IgD-negative memory B cell (primary cell): ENCODE measurements around the gene HMGXB4. TPM values are rescaled to one million over a fixed set of nuclear protein-coding genes. Genes with fewer than 3 reads are reported as not detected.
A peak's percentile ranks its signal among the peaks of the same experiment; 100 is the strongest.

Source experiments
- H3K27ac Mint-ChIP-seq, 3 donors: one replicate each; pipeline ENCODE4 v1.8.0; 2020 to 2022; ENCODE audit warnings: mild to moderate bottlenecking in 3 of 3, mixed read lengths in 3 of 3, moderate library complexity in 1 of 3
- H3K27me3 Mint-ChIP-seq: one replicate; pipeline ENCODE4 v1.8.0; 2021; ENCODE audit warnings: mixed read lengths
- H3K36me3 Mint-ChIP-seq: one replicate; pipeline ENCODE4 v1.8.0; 2020; ENCODE audit warnings: mild to moderate bottlenecking, mixed read lengths
- H3K4me1 Mint-ChIP-seq, 3 donors: one replicate each; pipeline ENCODE4 v1.8.0; 2020 to 2022; ENCODE audit warnings: mixed read lengths in 3 of 3, mild to moderate bottlenecking in 1 of 3
- H3K4me3 Mint-ChIP-seq, 4 donors: one replicate each; pipeline ENCODE4 v1.8.0; 2020 to 2022; ENCODE audit warnings: mild to moderate bottlenecking in 4 of 4, mixed read lengths in 4 of 4, moderate library complexity in 3 of 4
- H3K9me3 Mint-ChIP-seq, 3 donors: one replicate each; pipeline ENCODE4 v1.8.0; 2020 to 2021; ENCODE audit warnings: mixed read lengths in 3 of 3, mild to moderate bottlenecking in 1 of 3
- polyA plus RNA-seq: library from polyadenylated mRNA; unstranded; fragments of 300-500 nt; fragmentation: Illumina TruSeq; gene quantifications from one replicate; pipeline ENCODE4 v1.2.3, GENCODE V29; 2021

The HMGXB4 gene
- polyA plus RNA-seq, result 9.1 TPM

GRCh38 chr22:35257321-35258190 lies at the start of gene HMGXB4:
HMGXB4 (plus strand) TSS chr22:35257493; CDS start chr22:35262391, 4,898 bp downstream.
- H3K4me1 Mint-ChIP-seq, result peaks cover 14 to 28% (median 18%) of the 10 kb centered on the region in 3 donors
- peak within 1 kb of the TSS; percentile 88 to 98 (median 96) for H3K4me3 Mint-ChIP-seq
- H3K36me3 Mint-ChIP-seq, result no peaks in the 10 kb centered on the region
- H3K27ac Mint-ChIP-seq, result peak within 1 kb of the TSS; percentile 95 to 98 (median 97)
- H3K9me3 Mint-ChIP-seq, result no peaks in the 10 kb centered on the region
- H3K27me3 Mint-ChIP-seq, result no peaks in the 10 kb centered on the region

DNA sequence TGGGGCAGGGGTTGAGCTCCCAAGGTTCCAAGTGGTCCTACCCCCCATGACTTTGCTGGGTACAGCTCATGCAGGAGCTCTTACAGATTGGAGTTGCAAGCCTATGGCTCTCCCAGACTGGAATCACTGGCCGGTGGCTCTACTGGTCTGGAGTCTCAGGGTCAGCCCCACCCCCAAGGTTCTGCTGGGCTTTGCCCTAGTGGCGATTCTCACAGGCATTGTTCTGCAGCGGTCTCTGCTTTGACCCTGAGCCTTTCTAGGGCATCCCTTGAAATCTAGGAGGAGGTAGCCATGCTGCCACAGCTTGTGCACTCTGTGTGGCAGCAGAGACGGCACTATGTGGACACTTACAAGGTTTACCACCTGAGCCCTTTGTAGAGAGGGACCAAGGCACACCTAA lies 49.3 kb upstream of the HMGXB4 start:
- peaks cover 0 to 2% (median 2%) of the 10 kb centered on the region in 3 donors for H3K9me3 Mint-ChIP-seq
- H3K4me3 Mint-ChIP-seq, result no peak overlapping the region
- no peak overlapping the region for H3K27ac Mint-ChIP-seq
- no peaks in the 10 kb centered on the region for H3K4me1 Mint-ChIP-seq
- no peaks in the 10 kb centered on the region for H3K36me3 Mint-ChIP-seq
- peaks cover 7% of the 10 kb centered on the region for H3K27me3 Mint-ChIP-seq

DNA sequence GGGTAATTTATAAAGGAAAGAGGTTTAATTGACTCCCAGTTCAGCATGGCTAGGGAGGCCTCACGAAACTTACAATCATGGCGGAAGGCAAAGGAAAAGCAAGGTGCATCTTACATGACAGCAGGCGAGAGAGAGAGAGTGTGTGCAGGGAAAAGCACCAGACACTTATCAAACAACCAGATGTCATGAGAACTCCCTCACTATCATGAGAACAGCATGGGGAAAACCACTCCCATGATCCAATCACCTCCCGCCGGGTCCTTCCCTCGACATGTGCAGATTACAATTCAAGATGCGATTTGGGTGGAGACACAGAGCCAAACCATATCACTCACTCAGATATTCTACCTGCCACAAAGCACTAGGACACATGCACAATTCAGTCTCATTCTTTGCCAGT lies 48.1 kb upstream of the HMGXB4 start:
- H3K27me3 Mint-ChIP-seq, result peaks cover 9% of the 10 kb centered on the region
- H3K27ac Mint-ChIP-seq, result no peak overlapping the region

DNA sequence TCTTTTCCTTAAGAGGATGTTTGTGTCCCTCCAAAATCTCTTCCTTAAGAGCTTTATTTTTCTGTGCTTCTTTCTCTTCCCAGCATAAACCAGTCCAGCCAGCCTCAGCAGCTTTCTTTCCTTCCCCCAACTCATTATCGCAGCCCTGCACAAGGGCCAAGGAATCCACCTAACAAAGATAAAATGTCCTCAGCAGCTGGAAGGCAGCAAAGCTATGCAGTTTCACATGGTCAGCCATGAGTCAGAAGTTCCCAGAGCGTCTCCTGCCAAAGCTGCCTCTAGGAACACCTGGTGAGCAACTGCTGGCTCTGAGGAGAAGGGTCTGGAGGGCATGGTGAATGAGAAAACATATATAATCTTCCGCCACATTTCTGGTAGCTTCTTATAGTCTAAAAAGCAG lies 45.3 kb upstream of the HMGXB4 start:
- H3K27me3 Mint-ChIP-seq, result peaks cover 12% of the 10 kb centered on the region

More for the DNA sequence above, 48.1 kb upstream of the HMGXB4 start:
- H3K4me3 Mint-ChIP-seq, result no peak overlapping the region
- no peaks in the 10 kb centered on the region for H3K36me3 Mint-ChIP-seq
- H3K4me1 Mint-ChIP-seq, result no peaks in the 10 kb centered on the region
- peaks cover 0 to 2% (median 2%) of the 10 kb centered on the region in 3 donors for H3K9me3 Mint-ChIP-seq

GRCh38 chr22:35212996-35213395 lies 44.3 kb upstream of the HMGXB4 start:
- H3K4me3 Mint-ChIP-seq, result no peak overlapping the region
- no peaks in the 10 kb centered on the region for H3K36me3 Mint-ChIP-seq
- peaks cover 9% of the 10 kb centered on the region for H3K27me3 Mint-ChIP-seq
- H3K9me3 Mint-ChIP-seq, result peaks cover 0 to 2% (median 2%) of the 10 kb centered on the region in 3 donors
- no peak overlapping the region for H3K27ac Mint-ChIP-seq
- H3K4me1 Mint-ChIP-seq, result no peaks in the 10 kb centered on the region

More for the DNA sequence above, 45.3 kb upstream of the HMGXB4 start:
- peaks cover 0 to 2% (median 2%) of the 10 kb centered on the region in 3 donors for H3K9me3 Mint-ChIP-seq
- no peak overlapping the region for H3K4me3 Mint-ChIP-seq
- H3K4me1 Mint-ChIP-seq, result no peaks in the 10 kb centered on the region
- no peak overlapping the region for H3K27ac Mint-ChIP-seq
- no peaks in the 10 kb centered on the region for H3K36me3 Mint-ChIP-seq

- Mint-ChIP-seq H3K9me3 (peaks cover 0 to 2% (median 0%) of the 10 kb centered on the region in 3 donors), H3K4me3 (no peak overlapping the region), H3K27me3 (peaks cover 9% of the 10 kb centered on the region), H3K27ac (no peak overlapping the region), H3K4me1 (no peaks in the 10 kb centered on the region), H3K36me3 (no peaks in the 10 kb centered on the region)
Observed at GRCh38 chr22:35214968-35215367, 42.3 kb upstream of the HMGXB4 start.

GRCh38 chr22:35215993-35216392 lies 41.3 kb upstream of the HMGXB4 start:
- no peak overlapping the region for H3K27ac Mint-ChIP-seq
- H3K4me1 Mint-ChIP-seq, result no peaks in the 10 kb centered on the region
- H3K36me3 Mint-ChIP-seq, result no peaks in the 10 kb centered on the region
- no peak overlapping the region for H3K4me3 Mint-ChIP-seq
- H3K27me3 Mint-ChIP-seq, result peaks cover 6% of the 10 kb centered on the region
- H3K9me3 Mint-ChIP-seq, result peaks cover 0 to 2% (median 0%) of the 10 kb centered on the region in 3 donors

- Mint-ChIP-seq H3K4me3 (no peak overlapping the region), H3K36me3 (no peaks in the 10 kb centered on the region), H3K9me3 (no peaks in the 10 kb centered on the region), H3K27ac (no peak overlapping the region), H3K27me3 (peaks cover 6% of the 10 kb centered on the region), H3K4me1 (no peaks in the 10 kb centered on the region)
Observed at GRCh38 chr22:35217527-35217926, 39.8 kb upstream of the HMGXB4 start.

- Mint-ChIP-seq H3K9me3 (no peaks in the 10 kb centered on the region), H3K4me3 (no peak overlapping the region), H3K4me1 (no peaks in the 10 kb centered on the region), H3K36me3 (no peaks in the 10 kb centered on the region), H3K27me3 (peaks cover 10% of the 10 kb centered on the region), H3K27ac (no peak overlapping the region)
Observed at GRCh38 chr22:35218079-35218478, 39.2 kb upstream of the HMGXB4 start.

- H3K4me3 Mint-ChIP-seq, result no peak overlapping the region
- no peaks in the 10 kb centered on the region for H3K9me3 Mint-ChIP-seq
- H3K27ac Mint-ChIP-seq, result no peak overlapping the region
- H3K27me3 Mint-ChIP-seq, result peaks cover 10% of the 10 kb centered on the region
- peaks cover 0 to 1% (median 0%) of the 10 kb centered on the region in 3 donors for H3K4me1 Mint-ChIP-seq
- no peaks in the 10 kb centered on the region for H3K36me3 Mint-ChIP-seq
Observed at GRCh38 chr22:35219012-35219411, 38.3 kb upstream of the HMGXB4 start.

- Mint-ChIP-seq H3K36me3 (no peaks in the 10 kb centered on the region), H3K27me3 (peaks cover 7% of the 10 kb centered on the region), H3K4me3 (no peak overlapping the region), H3K4me1 (peaks cover 0 to 2% (median 0%) of the 10 kb centered on the region in 3 donors), H3K9me3 (no peaks in the 10 kb centered on the region), H3K27ac (no peak overlapping the region)
Observed at GRCh38 chr22:35220221-35220620, 37.1 kb upstream of the HMGXB4 start.

GRCh38 chr22:35225010-35225409 lies 32.3 kb upstream of the HMGXB4 start:
- Mint-ChIP-seq H3K4me3 (no peak overlapping the region), H3K9me3 (no peaks in the 10 kb centered on the region), H3K4me1 (peaks cover 0 to 2% (median 0%) of the 10 kb centered on the region in 3 donors), H3K27me3 (peaks cover 7% of the 10 kb centered on the region), H3K27ac (no peak overlapping the region), H3K36me3 (no peaks in the 10 kb centered on the region)

DNA sequence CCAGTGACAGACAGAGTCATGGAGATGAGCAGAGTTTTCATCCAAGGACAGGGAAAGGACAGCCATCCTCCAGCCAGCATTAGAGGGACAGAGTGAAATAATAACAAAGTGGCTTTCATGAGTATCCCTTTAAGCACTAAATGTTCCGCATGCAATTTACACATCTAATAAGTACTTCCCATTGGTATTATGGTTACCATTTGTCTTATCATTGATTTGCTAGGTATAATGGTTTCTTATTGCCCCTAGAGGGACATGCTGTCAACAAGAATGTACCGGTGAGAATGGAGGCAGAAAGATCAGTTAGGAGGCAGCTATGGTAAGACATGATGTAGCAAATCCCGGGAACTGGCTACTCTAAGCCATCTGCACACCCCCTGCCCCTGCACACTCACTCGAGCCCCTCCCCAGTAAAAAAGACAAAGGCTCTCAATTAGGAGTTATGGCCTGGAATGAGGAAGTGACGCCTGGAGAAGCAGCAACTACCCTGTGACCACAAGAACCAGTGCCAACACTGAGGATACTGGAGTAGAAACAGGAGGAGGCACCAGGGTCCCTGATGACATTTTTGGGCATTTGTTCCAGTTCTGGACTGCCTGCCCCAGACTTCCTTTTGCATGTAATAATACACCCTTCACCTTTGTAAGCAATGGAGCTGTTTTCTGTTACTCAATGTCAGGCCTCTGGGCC lies 30.2 kb upstream of the HMGXB4 start:
- Mint-ChIP-seq H3K27me3 (peaks cover 11% of the 10 kb centered on the region), H3K36me3 (no peaks in the 10 kb centered on the region), H3K27ac (no peak overlapping the region), H3K9me3 (no peaks in the 10 kb centered on the region), H3K4me3 (no peak overlapping the region), H3K4me1 (peaks cover 0 to 4% (median 4%) of the 10 kb centered on the region in 3 donors)

GRCh38 chr22:35229865-35230264 lies 27.4 kb upstream of the HMGXB4 start:
- peaks cover 7% of the 10 kb centered on the region for H3K27me3 Mint-ChIP-seq
- no peak overlapping the region for H3K4me3 Mint-ChIP-seq

GRCh38 chr22:35230417-35230816 lies 26.9 kb upstream of the HMGXB4 start:
- Mint-ChIP-seq H3K4me1 (peaks cover 0 to 4% (median 2%) of the 10 kb centered on the region in 3 donors), H3K36me3 (no peaks in the 10 kb centered on the region), H3K4me3 (no peak overlapping the region), H3K27me3 (peaks cover 8% of the 10 kb centered on the region), H3K27ac (no peak overlapping the region), H3K9me3 (peaks cover 0 to 1% (median 1%) of the 10 kb centered on the region in 3 donors)

More at GRCh38 chr22:35229865-35230264, 27.4 kb upstream of the HMGXB4 start:
- Mint-ChIP-seq H3K27ac (no peak overlapping the region), H3K4me1 (peaks cover 0 to 4% (median 2%) of the 10 kb centered on the region in 3 donors), H3K36me3 (no peaks in the 10 kb centered on the region), H3K9me3 (peaks cover 0 to 1% (median 0%) of the 10 kb centered on the region in 3 donors)
